Measurements from ENCODE around the gene HECW1. TPM values are rescaled to one million over a fixed set of nuclear protein-coding genes. Genes with fewer than 3 reads are reported as not detected.
"Not testable (repeated sequence)": the region's sequence is repeated elsewhere in the genome, so short reads cannot be mapped to it uniquely, and the experiment has no call there.

Gene HECW1
- total RNA-seq, 1 experiment from 2014 or later: not detected

- DNase-seq (ENCODE audit: low read depth): peak; percentile 60
Observed at GRCh38 chr7:43204081-43204480, 91.6 kb downstream of the HECW1 start.

- DNase-seq (ENCODE audit: low read depth): no peak
Observed at GRCh38 chr7:43205171-43205795, 92.8 kb downstream of the HECW1 start.

- DNase-seq (ENCODE audit: low read depth): no peak
Observed at GRCh38 chr7:43208242-43208641, 95.8 kb downstream of the HECW1 start.

DNA sequence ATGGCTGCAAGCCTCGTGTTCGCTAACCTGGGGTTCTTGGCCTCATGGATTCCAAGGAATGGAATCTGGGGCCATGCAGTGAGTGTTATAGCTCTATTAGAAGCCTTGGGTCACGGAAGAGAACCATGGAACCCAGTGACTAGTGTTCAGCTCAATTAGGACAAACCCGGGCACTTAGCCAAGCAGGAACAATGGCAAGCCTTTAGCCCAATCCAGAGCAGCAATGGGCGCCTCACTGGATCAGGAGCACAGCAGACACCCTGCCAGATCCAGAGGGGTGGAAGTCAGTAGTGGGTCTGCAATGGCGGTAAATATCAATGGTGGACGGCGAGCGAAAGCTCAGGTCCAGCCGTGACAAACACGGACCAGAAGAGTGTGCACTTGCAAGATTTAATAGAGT is 98.1 kb downstream of the HECW1 start:
- not testable (repeated sequence) for DNase-seq (ENCODE audit: low read depth)

DNA sequence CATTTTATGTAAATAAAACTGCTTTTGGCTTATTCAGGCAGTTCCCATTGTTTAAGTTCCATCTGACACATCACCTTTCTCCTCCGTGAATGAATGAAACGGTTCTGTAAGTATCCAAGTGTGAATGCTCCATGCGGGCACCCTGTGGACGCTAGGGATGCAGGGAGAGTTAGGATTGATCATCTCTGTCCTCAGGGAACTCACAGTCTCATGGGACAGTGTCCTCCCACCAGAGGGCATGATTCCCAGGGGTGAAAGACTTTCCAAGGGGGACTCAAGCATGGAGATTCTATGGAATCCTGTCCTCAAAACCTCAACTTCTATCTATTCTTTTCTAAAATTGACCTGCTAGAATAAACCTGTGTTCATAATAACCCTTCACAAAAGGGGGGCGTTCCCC is 98.8 kb downstream of the HECW1 start:
- DNase-seq (ENCODE audit: low read depth): no peak

DNA sequence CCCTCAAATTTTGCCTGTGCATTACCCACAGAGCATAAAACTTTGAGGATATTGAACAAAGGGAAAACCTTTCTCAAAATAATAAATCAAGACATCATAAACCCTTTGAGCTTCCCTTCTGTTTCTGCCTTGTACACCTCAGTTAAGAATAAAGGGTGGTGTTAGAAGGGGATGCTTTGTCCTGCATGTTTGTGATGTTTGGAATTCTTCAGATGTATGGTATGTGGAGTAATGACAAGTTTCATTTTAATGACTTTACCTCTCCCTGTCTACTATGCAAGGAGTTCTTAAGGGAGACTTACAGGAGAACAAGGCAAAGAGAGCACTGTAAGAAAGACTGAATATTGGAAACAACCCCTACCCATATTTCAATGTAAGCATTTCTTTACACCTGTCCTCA is 99.2 kb downstream of the HECW1 start:
- no peak for DNase-seq (ENCODE audit: low read depth)

DNA sequence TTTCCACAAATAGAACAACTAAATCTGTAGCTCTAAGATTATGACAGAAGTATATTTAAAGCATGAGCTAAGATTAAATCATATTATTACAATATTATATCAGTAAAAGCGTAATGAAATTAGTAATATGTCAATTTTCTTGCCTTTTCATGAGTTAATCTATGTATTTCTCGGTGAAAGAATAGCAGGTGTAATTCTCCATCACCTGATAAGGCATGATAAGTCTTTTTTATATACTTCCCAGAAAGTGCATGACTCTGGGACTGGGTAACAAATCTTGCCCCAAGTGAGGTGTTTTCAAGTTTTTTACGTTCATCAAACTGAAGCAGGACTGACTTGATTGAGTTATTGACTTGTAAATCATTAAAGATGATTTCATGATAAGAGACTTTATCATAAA is 100.5 kb downstream of the HECW1 start:
- DNase-seq (ENCODE audit: low read depth): no peak

DNA sequence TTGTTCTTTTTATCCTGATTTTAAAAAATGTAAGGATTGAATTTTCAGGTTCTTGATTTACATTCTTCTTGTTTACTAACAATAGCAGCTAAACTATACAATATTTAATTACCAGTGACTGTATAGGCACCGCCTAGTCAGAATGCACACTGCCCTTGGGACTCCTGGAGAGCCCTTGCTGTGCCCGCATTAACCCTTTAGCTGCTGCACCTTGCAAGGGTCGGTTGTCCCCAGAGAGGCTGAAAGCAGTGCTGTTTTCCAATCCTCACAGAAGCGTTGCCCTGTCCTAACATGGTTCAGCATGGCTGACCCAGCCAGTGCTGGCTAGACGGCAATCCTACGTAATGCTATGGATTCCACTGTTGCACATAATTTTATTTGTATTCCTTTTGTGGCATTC is 102.6 kb downstream of the HECW1 start:
- no peak for DNase-seq (ENCODE audit: low read depth)

- DNase-seq (ENCODE audit: low read depth): no peak
Observed at GRCh38 chr7:43217055-43217454, 104.6 kb downstream of the HECW1 start.

DNA sequence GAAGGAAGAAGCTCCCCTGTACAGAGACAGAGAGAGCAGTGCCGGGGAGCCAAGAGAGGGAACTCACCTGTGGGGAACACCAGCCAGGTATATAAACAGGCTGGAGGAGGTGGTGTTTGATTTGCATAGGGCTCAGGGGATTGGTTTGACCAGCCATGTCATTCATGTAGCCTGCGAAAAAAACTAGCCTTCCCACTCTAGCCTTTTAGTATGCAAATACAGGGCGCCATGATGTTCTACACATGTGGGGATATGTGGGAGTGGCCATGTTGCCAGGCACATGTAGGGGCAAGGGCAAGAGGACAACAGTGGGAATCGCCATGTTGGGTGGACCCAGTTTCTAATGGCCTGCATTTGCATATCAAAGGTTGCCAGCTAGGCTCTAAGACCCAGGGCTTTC is 106.5 kb downstream of the HECW1 start:
- DNase-seq (ENCODE audit: low read depth): not testable (repeated sequence)

DNA sequence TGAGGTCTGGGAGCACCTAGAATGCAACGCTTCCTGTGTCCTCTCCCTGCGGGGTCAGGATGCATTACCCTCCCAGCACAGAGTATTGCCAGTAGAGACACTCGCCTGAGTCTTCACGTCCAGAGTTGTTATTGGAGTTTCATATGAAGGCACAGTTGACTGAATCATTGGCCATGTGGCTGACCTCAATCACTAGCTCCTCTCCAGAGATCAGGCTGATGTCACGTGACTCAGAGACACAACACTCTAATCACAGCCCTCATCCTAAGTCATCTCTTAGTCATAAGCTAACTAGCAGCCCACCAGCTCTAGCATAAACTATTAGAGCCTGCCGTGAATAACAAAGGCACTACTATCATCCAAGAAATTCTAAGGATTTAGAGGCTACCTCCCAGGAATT is 107.8 kb downstream of the HECW1 start:
- peak; percentile 45 for DNase-seq (ENCODE audit: low read depth)

DNA sequence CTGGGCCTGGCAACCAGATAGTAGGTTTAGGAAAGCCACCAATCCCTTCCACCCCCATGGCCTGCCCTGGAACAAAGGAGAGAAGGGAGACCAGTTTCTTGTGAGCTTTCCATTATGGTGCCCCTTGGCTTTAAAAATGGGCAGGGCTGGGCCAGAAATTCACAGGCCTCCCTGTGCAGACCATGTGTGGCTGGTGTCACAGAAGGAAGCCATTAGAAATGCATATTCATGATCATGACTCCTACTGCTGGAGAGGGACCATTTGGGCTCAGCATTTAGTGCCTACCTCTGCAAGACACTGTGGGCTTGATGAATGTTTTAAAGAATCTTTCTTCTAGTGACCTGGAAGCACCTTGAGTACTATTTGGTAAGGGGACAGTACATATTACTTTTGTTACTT is 108.3 kb downstream of the HECW1 start:
- no peak for DNase-seq (ENCODE audit: low read depth)

DNA sequence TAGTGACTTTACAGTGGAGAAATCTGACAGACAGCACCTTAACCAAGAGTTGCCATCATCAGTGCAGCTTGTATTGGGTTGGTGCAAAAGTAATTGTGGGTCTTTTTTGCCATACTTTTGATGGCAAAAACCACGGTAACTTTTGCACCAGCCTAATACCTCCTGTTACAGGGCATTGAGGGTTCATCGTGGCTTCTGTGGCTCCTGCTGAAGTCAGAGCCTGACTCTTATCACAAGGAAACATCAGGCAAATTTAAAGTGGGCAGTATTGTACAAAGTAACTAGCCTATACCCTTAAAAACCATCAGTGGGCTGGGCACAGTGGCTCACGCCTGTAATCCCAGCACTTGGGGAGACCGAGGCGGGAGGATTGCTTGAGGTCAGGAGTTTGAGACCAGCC is 117.4 kb downstream of the HECW1 start:
- no peak for DNase-seq (ENCODE audit: low read depth)

- DNase-seq (ENCODE audit: low read depth): peak; percentile 15
Observed at GRCh38 chr7:43232366-43232765, 119.9 kb downstream of the HECW1 start.

- DNase-seq (ENCODE audit: low read depth): no peak
Observed at GRCh38 chr7:43234073-43234472, 121.6 kb downstream of the HECW1 start.

GRCh38 chr7:43234968-43235367 is 122.5 kb downstream of the HECW1 start:
- DNase-seq (ENCODE audit: low read depth): no peak

GRCh38 chr7:43240565-43240964 is 128.1 kb downstream of the HECW1 start:
- DNase-seq (ENCODE audit: low read depth): no peak

DNA sequence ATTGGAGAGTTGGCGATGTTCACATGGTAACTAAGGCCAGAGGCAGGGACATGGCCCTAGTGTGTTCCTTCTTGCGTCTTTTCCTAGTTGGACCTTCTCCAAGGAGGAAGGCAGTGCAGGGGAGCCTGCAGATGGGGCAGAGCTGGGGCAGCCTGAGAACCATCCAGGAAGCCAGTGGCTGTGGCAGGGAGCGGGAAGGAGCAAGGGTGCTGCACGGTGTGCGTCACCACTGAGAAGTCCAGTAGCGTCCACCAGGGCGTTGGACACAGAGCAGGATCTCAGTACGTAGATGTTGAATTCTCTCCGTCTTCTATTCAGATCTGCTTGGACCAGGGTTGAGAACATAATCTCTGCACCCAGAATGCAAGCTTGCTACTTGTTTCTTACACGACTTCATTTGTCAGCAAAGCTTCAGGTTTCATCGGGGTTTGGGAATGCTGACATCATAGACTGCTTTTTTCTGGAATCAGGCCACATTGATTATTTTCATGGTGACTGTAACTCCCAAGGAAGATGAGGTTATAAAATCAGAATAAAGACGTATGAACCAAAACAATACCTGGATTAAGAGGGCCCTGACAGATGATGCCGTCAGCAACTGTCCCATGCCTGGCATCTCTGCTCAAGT is 130.3 kb downstream of the HECW1 start:
- DNase-seq (ENCODE audit: low read depth): no peak

- DNase-seq (ENCODE audit: low read depth): no peak
Observed at GRCh38 chr7:43244232-43244631, 131.8 kb downstream of the HECW1 start.

GRCh38 chr7:43244784-43245183 is 132.3 kb downstream of the HECW1 start:
- DNase-seq (ENCODE audit: low read depth): no peak

- no peak for DNase-seq (ENCODE audit: low read depth)
Observed at GRCh38 chr7:43247757-43248156, 135.3 kb downstream of the HECW1 start.

DNA sequence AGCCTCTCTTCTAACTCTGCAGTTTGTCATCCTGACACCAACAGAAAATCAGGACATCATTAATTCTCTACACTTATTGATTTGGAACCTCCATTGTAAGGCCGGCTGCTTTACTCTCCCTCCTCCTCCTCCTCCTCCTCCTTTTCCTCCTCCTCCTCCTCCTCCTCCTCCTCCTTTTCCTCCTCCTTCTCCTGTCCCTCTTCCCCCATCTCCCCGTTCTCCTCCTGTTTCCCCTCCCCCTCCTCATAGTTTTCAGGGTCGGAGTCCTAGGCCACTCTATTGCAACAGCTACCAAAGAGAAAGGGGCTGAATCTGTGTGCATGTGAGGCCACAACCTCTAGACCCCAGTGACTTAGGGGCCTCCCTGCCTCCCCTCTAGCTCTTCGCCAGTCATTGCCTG is 136.1 kb downstream of the HECW1 start:
- DNase-seq (ENCODE audit: low read depth): no peak

- DNase-seq (ENCODE audit: low read depth): no peak
Observed at GRCh38 chr7:43248961-43249822, 136.7 kb downstream of the HECW1 start.

Data from LHCN-M2 (cell line).